H9 (cell line): ENCODE measurements around the gene NEK7. TPM values are rescaled to one million over a fixed set of nuclear protein-coding genes. Genes with fewer than 3 reads are reported as not detected.

ENCODE experiments used
- DNase-seq: peaks from one replicate; pipeline ENCODE4 v3.0.0-alpha.2; 2017
- H2AFZ ChIP-seq: one replicate; pipeline ENCODE4 v1.6.1; 2013; ENCODE audit warnings: mild to moderate bottlenecking, low read length, control low read depth, moderate library complexity
- H2AK5ac ChIP-seq: 2 replicates; pipeline ENCODE4 v1.6.1; 2013; ENCODE audit warnings: low read length, control low read depth, mixed read lengths; ENCODE audit not compliant: insufficient read length
- H2BK120ac ChIP-seq: one replicate; pipeline ENCODE4 v1.6.1; 2013; ENCODE audit warnings: low read depth, mild to moderate bottlenecking, low read length, control low read depth, inconsistent platforms; ENCODE audit not compliant: poor library complexity, severe bottlenecking
- H2BK12ac ChIP-seq: 2 replicates; pipeline ENCODE4 v1.6.1; 2013; ENCODE audit warnings: low read length, control low read depth, mixed read lengths, low read depth; ENCODE audit not compliant: insufficient read length
- H2BK15ac ChIP-seq: 2 replicates; pipeline ENCODE4 v1.6.1; 2013; ENCODE audit warnings: low read depth, low read length, control low read depth
- H2BK20ac ChIP-seq: one replicate; pipeline ENCODE4 v1.6.1; 2013; ENCODE audit warnings: low read depth, mild to moderate bottlenecking, low read length, control low read depth, inconsistent platforms; ENCODE audit not compliant: poor library complexity, severe bottlenecking
- H2BK5ac ChIP-seq: 2 replicates; pipeline ENCODE4 v1.6.1; 2013; ENCODE audit warnings: low read length, control low read depth, mixed read lengths; ENCODE audit not compliant: insufficient read length
- H3K14ac ChIP-seq: 2 replicates; pipeline ENCODE4 v1.6.1; 2013; ENCODE audit warnings: low read length, control low read depth; ENCODE audit not compliant: insufficient read depth
- H3K18ac ChIP-seq: 2 replicates; pipeline ENCODE4 v1.6.1; 2013; ENCODE audit warnings: low read depth, mild to moderate bottlenecking, mixed read lengths, low read length, control low read depth; ENCODE audit not compliant: insufficient read length
- H3K23ac ChIP-seq: 2 replicates; pipeline ENCODE4 v1.6.1; 2013; ENCODE audit warnings: low read length, control low read depth, mixed read lengths, low read depth; ENCODE audit not compliant: insufficient read length
- H3K23me2 ChIP-seq: 2 replicates; pipeline ENCODE4 v1.6.1; 2013; ENCODE audit warnings: low read depth, mild to moderate bottlenecking, mixed read lengths, low read length, control low read depth; ENCODE audit not compliant: insufficient read length, poor library complexity, severe bottlenecking
- H3K27ac ChIP-seq: 2 replicates; pipeline ENCODE4 v1.5.1; 2013; ENCODE audit warnings: low read length, control low read depth, mixed read lengths, low read depth; ENCODE audit not compliant: insufficient read length
- H3K27me3 ChIP-seq: 2 replicates; pipeline ENCODE4 v1.6.1; 2013; ENCODE audit warnings: low read length, control low read depth, inconsistent platforms; ENCODE audit not compliant: insufficient read depth
- H3K4ac ChIP-seq: 2 replicates; pipeline ENCODE4 v1.6.1; 2013; ENCODE audit warnings: low read depth, mild to moderate bottlenecking, control low read depth, inconsistent platforms, low read length, moderate library complexity
- H3K4me1 ChIP-seq: 2 replicates; pipeline ENCODE4 v1.6.1; 2013; ENCODE audit warnings: low read length, control low read depth, inconsistent platforms; ENCODE audit not compliant: insufficient read depth
- H3K4me2 ChIP-seq: 2 replicates; pipeline ENCODE4 v1.6.1; 2013; ENCODE audit warnings: low read length, control low read depth, mixed read lengths; ENCODE audit not compliant: insufficient read length, insufficient read depth
- H3K56ac ChIP-seq: 2 replicates; pipeline ENCODE4 v1.6.1; 2013; ENCODE audit warnings: low read depth, mild to moderate bottlenecking, mixed read lengths, low read length, control low read depth; ENCODE audit not compliant: insufficient read length
- H3K79me1 ChIP-seq: 2 replicates; pipeline ENCODE4 v1.6.1; 2013; ENCODE audit warnings: low read depth, mild to moderate bottlenecking, moderate library complexity, low read length, control low read depth, inconsistent platforms; ENCODE audit not compliant: insufficient read depth, poor library complexity, severe bottlenecking
- H3K79me2 ChIP-seq: 2 replicates; pipeline ENCODE4 v1.6.1; 2013; ENCODE audit warnings: low read length, control low read depth, inconsistent platforms; ENCODE audit not compliant: insufficient read depth
- H3K9ac ChIP-seq: 2 replicates; pipeline ENCODE4 v1.6.1; 2013; ENCODE audit warnings: low read length, control low read depth, mixed read lengths; ENCODE audit not compliant: insufficient read length; ENCODE audit errors: extremely low read depth
- H3K9me3 ChIP-seq: one replicate; pipeline ENCODE4 v1.6.1; 2013; ENCODE audit warnings: low read depth, low read length, inconsistent platforms; ENCODE audit not compliant: control insufficient read depth
- H3T11ph ChIP-seq: one replicate; pipeline ENCODE4 v1.6.1; 2013; ENCODE audit warnings: mild to moderate bottlenecking, low read length, control low read depth, inconsistent platforms
- H4K20me1 ChIP-seq: one replicate; pipeline ENCODE4 v1.6.1; 2013; ENCODE audit not compliant: control insufficient read depth, insufficient read length, insufficient read depth
- H4K5ac ChIP-seq: 2 replicates; pipeline ENCODE4 v1.6.1; 2013; ENCODE audit warnings: low read depth, mild to moderate bottlenecking, mixed read lengths, low read length, control low read depth; ENCODE audit not compliant: insufficient read length
- H4K8ac ChIP-seq: replicated peaks from 2 replicates; pipeline ENCODE4 v1.6.1; 2013; ENCODE audit warnings: low read length, control low read depth, mixed read lengths, low read depth; ENCODE audit not compliant: insufficient read length
- H4K91ac ChIP-seq: 2 replicates; pipeline ENCODE4 v1.6.1; 2013; ENCODE audit warnings: low read depth, mild to moderate bottlenecking, moderate library complexity, mixed read lengths, low read length, control low read depth; ENCODE audit not compliant: insufficient read length
- H3K27ac Mint-ChIP-seq, 3 experiments: 2 replicates in 2 of 3; 3 replicates in 1 of 3; pipeline ENCODE4 v1.8.0; 2020 to 2021; ENCODE audit warnings: mixed read lengths in 3 of 3, mild to moderate bottlenecking in 1 of 3, moderate library complexity in 1 of 3
- H3K27me3 Mint-ChIP-seq: 2 replicates; pipeline ENCODE4 v1.8.0; 2021; ENCODE audit warnings: low read depth, mild to moderate bottlenecking, moderate library complexity, mixed read lengths
- H3K36me3 Mint-ChIP-seq, 3 experiments: 2 replicates in 2 of 3; 3 replicates in 1 of 3; pipeline ENCODE4 v1.8.0; 2020 to 2021; ENCODE audit warnings: low read depth in 3 of 3, mixed read lengths in 3 of 3; ENCODE audit not compliant: insufficient read depth in 1 of 3
- H3K4me1 Mint-ChIP-seq, 2 experiments: 2 replicates each; pipeline ENCODE4 v1.8.0; 2020; ENCODE audit warnings: mixed read lengths in 2 of 2
- H3K4me3 Mint-ChIP-seq, 2 experiments: 2 replicates in 1 of 2; 3 replicates in 1 of 2; pipeline ENCODE4 v1.8.0; 2020 to 2021; ENCODE audit warnings: mild to moderate bottlenecking in 2 of 2, mixed read lengths in 2 of 2, moderate library complexity in 1 of 2
- H3K9me3 Mint-ChIP-seq, 2 experiments: 2 replicates in 1 of 2; 3 replicates in 1 of 2; pipeline ENCODE4 v1.8.0; 2020; ENCODE audit warnings: mild to moderate bottlenecking in 2 of 2, mixed read lengths in 2 of 2, moderate library complexity in 1 of 2
- CTCF ChIP-seq: fragments of 200-600 bp; sonication (generic); conservative IDR thresholded peaks from 3 replicates; pipeline ENCODE4 v1.8.0; 2021; ENCODE audit warnings: antibody characterized with exemption, mild to moderate bottlenecking
- WGBS: extraction: QIAGEN DNeasy Blood & Tissue Kit; methylation state at CpG from one replicate; pipeline ENCODE4 v1.1.7; 2013; ENCODE audit warnings: missing lambda C conversion rate, low lambda C conversion rate, mixed read lengths; ENCODE audit not compliant: insufficient read length; ENCODE audit errors: extremely low coverage; 5-methylcytosine and 5-hydroxymethylcytosine counted together
- total RNA-seq: library from RNA; stranded (reverse); gene quantifications from 2 replicates; pipeline ENCODE4 v1.2.1, GENCODE V29; 2021

NEK7 gene
- total RNA-seq, 1 experiment from 2014 or later: 9.6 TPM

DNA sequence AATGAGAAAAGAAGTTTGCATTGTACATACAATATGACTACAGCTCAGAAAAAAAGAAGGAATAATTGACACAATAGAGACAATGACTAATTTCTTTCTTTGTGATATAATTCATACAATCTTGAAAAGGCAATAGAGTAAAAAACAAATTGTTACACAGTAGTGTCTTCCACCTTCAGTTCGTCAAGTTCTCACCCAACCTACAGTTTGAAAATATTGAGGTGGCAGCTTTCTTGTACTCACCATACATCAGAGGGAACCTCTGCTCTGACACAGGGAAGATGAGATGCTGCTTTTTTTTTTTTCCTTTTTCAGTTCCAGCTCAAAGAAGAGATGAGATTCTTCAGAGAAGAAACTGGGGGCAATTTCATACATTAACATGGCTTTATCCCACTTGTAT is 210.5 kb downstream of the NEK7 start:
- Histone ChIP-seq H2BK5ac (no peak overlapping the region), H3K14ac (no peak overlapping the region), H2BK12ac (no peak overlapping the region), H2BK120ac (no peak overlapping the region), H3K4ac (no peak overlapping the region), H3K23me2 (no peaks in the 10 kb centered on the region), H3K56ac (no peak overlapping the region), H3K23ac (no peak overlapping the region), H3K9ac (no peak overlapping the region), H3K79me2 (no peaks in the 10 kb centered on the region), H3K4me2 (no peak overlapping the region), H2AFZ (no peak overlapping the region), H3K9me3 (no peaks in the 10 kb centered on the region), H2BK20ac (no peak overlapping the region), H3K4me1 (no peaks in the 10 kb centered on the region), H2BK15ac (no peak overlapping the region), H3T11ph (no peak overlapping the region), H4K8ac (no peak overlapping the region), H3K79me1 (no peaks in the 10 kb centered on the region), H3K18ac (no peak overlapping the region), H2AK5ac (no peak overlapping the region), H4K91ac (no peak overlapping the region), H3K27ac (no peak overlapping the region), H4K20me1 (no peaks in the 10 kb centered on the region), H3K27me3 (no peaks in the 10 kb centered on the region), H4K5ac (no peak overlapping the region)
- Mint-ChIP-seq H3K4me1 (peaks cover 0 to 5% of the 10 kb centered on the region in 2 experiments; a peak in 2 of 4 replicates), H3K27me3 (no peaks in the 10 kb centered on the region), H3K36me3 (peaks cover 0 to 8% (median 3%) of the 10 kb centered on the region in 3 experiments; a peak in 2 of 7 replicates), H3K27ac (no peak overlapping the region), H3K4me3 (no peak overlapping the region), H3K9me3 (peaks cover 4 to 6% of the 10 kb centered on the region in 2 experiments; a peak in 3 of 5 replicates)
- no CpG with 5 or more reads among the region's 1 CpG for WGBS
- no peak for DNase-seq
- TF ChIP-seq CTCF: no peak
